BE2C (cell line): Measurements from ENCODE around the gene HAGHL.

Experiments used
- DNase-seq: peaks from one replicate; pipeline ENCODE4 v3.0.0-alpha.2; 2020
- H3K27me3 ChIP-seq: fragments of 250-450 bp; sonication (Bioruptor Pico); 2 replicates; pipeline ENCODE4 v1.5.1; 2020; ENCODE audit warnings: mild to moderate bottlenecking
- H3K36me3 ChIP-seq: fragments of 250-450 bp; sonication (Bioruptor Pico); 2 replicates; pipeline ENCODE4 v1.5.1; 2020; ENCODE audit warnings: mild to moderate bottlenecking
- H3K4me1 ChIP-seq: fragments of 250-450 bp; sonication (Bioruptor Pico); 2 replicates; pipeline ENCODE4 v1.5.1; 2020
- H3K4me3 ChIP-seq: 2 replicates; pipeline ENCODE4 v1.5.1; 2011; ENCODE audit warnings: low read depth, low read length
- H3K9me3 ChIP-seq: fragments of 250-450 bp; sonication (Bioruptor Pico); 2 replicates; pipeline ENCODE4 v1.5.1; 2020
- CTCF ChIP-seq: IDR thresholded peaks from 2 replicates; pipeline ENCODE4 v1.5.1; 2012; ENCODE audit warnings: mild to moderate bottlenecking, low read depth, low read length

The HAGHL gene

GRCh38 chr16:722835-723633 is 3.9 kb upstream of the HAGHL start:
- no peak for TF ChIP-seq CTCF
- Histone ChIP-seq H3K4me1 (peaks cover 17% of the 10 kb centered on the region), H3K9me3 (no peaks in the 10 kb centered on the region), H3K36me3 (peaks cover 18% of the 10 kb centered on the region; the same call in 1 of the 2 replicates), H3K4me3 (no peak overlapping the region), H3K27me3 (no peaks in the 10 kb centered on the region)
- no peak for DNase-seq

GRCh38 chr16:723695-724094 is 3.2 kb upstream of the HAGHL start:
- Histone ChIP-seq H3K4me1 (peaks cover 17% of the 10 kb centered on the region), H3K27me3 (no peaks in the 10 kb centered on the region), H3K9me3 (no peaks in the 10 kb centered on the region), H3K4me3 (no peak overlapping the region), H3K36me3 (peaks cover 18% of the 10 kb centered on the region; the same call in 1 of the 2 replicates)
- no peak for DNase-seq
- no peak for TF ChIP-seq CTCF

- no peak for DNase-seq
- H3K27me3 ChIP-seq = no peaks in the 10 kb centered on the region
- TF ChIP-seq CTCF = no peak
- no peaks in the 10 kb centered on the region for H3K9me3 ChIP-seq
- peaks cover 22% of the 10 kb centered on the region for H3K36me3 ChIP-seq
- H3K4me1 ChIP-seq = peaks cover 12% of the 10 kb centered on the region
- no peak overlapping the region for H3K4me3 ChIP-seq
Observed at GRCh38 chr16:724188-725040, 2.5 kb upstream of the HAGHL start.

GRCh38 chr16:725041-725376 is 1.9 kb upstream of the HAGHL start:
- H3K9me3 ChIP-seq = no peaks in the 10 kb centered on the region
- peaks cover 12% of the 10 kb centered on the region for H3K4me1 ChIP-seq
- H3K27me3 ChIP-seq = no peaks in the 10 kb centered on the region
- no peak for DNase-seq
- no peak for TF ChIP-seq CTCF
- H3K36me3 ChIP-seq = peaks cover 28% of the 10 kb centered on the region
- H3K4me3 ChIP-seq = no peak overlapping the region

- no peak for DNase-seq
- Histone ChIP-seq H3K4me3 (no peak overlapping the region), H3K36me3 (peaks cover 34% of the 10 kb centered on the region), H3K4me1 (peaks cover 12% of the 10 kb centered on the region), H3K27me3 (no peaks in the 10 kb centered on the region), H3K9me3 (no peaks in the 10 kb centered on the region)
- TF ChIP-seq CTCF = no peak
Observed at GRCh38 chr16:725463-726187, 1.3 kb upstream of the HAGHL start.
